ENCODE measurements around the gene SEPTIN10. TPM values are rescaled to one million over a fixed set of nuclear protein-coding genes. Genes with fewer than 3 reads are reported as not detected.

Gene SEPTIN10
- total and polyA plus RNA-seq, 2 experiments from 2014 or later, result 52.3 to 85.1 TPM

GRCh38 chr2:109531896-109532727 lies 81.7 kb downstream of the SEPTIN10 start (continued):
- no peak for TF ChIP-seq CREB1 (CRISPR knock-in tag; IDR thresholded peaks at IDR 0.05; ENCODE audit: low read depth)
- TF ChIP-seq ZNF331 (CRISPR knock-in tag; IDR thresholded peaks at IDR 0.05; ENCODE audit: low read depth), result no peak
- TF ChIP-seq ZNF114 (CRISPR knock-in tag; IDR thresholded peaks at IDR 0.05), result no peak
- TF ChIP-seq, protein P1, sequence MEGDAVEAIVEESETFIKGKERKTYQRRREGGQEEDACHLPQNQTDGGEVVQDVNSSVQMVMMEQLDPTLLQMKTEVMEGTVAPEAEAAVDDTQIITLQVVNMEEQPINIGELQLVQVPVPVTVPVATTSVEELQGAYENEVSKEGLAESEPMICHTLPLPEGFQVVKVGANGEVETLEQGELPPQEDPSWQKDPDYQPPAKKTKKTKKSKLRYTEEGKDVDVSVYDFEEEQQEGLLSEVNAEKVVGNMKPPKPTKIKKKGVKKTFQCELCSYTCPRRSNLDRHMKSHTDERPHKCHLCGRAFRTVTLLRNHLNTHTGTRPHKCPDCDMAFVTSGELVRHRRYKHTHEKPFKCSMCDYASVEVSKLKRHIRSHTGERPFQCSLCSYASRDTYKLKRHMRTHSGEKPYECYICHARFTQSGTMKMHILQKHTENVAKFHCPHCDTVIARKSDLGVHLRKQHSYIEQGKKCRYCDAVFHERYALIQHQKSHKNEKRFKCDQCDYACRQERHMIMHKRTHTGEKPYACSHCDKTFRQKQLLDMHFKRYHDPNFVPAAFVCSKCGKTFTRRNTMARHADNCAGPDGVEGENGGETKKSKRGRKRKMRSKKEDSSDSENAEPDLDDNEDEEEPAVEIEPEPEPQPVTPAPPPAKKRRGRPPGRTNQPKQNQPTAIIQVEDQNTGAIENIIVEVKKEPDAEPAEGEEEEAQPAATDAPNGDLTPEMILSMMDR (conservative IDR thresholded peaks at IDR 0.05; ENCODE audit: low read depth in 2 of 2), result no peak
- TF ChIP-seq, protein P2, sequence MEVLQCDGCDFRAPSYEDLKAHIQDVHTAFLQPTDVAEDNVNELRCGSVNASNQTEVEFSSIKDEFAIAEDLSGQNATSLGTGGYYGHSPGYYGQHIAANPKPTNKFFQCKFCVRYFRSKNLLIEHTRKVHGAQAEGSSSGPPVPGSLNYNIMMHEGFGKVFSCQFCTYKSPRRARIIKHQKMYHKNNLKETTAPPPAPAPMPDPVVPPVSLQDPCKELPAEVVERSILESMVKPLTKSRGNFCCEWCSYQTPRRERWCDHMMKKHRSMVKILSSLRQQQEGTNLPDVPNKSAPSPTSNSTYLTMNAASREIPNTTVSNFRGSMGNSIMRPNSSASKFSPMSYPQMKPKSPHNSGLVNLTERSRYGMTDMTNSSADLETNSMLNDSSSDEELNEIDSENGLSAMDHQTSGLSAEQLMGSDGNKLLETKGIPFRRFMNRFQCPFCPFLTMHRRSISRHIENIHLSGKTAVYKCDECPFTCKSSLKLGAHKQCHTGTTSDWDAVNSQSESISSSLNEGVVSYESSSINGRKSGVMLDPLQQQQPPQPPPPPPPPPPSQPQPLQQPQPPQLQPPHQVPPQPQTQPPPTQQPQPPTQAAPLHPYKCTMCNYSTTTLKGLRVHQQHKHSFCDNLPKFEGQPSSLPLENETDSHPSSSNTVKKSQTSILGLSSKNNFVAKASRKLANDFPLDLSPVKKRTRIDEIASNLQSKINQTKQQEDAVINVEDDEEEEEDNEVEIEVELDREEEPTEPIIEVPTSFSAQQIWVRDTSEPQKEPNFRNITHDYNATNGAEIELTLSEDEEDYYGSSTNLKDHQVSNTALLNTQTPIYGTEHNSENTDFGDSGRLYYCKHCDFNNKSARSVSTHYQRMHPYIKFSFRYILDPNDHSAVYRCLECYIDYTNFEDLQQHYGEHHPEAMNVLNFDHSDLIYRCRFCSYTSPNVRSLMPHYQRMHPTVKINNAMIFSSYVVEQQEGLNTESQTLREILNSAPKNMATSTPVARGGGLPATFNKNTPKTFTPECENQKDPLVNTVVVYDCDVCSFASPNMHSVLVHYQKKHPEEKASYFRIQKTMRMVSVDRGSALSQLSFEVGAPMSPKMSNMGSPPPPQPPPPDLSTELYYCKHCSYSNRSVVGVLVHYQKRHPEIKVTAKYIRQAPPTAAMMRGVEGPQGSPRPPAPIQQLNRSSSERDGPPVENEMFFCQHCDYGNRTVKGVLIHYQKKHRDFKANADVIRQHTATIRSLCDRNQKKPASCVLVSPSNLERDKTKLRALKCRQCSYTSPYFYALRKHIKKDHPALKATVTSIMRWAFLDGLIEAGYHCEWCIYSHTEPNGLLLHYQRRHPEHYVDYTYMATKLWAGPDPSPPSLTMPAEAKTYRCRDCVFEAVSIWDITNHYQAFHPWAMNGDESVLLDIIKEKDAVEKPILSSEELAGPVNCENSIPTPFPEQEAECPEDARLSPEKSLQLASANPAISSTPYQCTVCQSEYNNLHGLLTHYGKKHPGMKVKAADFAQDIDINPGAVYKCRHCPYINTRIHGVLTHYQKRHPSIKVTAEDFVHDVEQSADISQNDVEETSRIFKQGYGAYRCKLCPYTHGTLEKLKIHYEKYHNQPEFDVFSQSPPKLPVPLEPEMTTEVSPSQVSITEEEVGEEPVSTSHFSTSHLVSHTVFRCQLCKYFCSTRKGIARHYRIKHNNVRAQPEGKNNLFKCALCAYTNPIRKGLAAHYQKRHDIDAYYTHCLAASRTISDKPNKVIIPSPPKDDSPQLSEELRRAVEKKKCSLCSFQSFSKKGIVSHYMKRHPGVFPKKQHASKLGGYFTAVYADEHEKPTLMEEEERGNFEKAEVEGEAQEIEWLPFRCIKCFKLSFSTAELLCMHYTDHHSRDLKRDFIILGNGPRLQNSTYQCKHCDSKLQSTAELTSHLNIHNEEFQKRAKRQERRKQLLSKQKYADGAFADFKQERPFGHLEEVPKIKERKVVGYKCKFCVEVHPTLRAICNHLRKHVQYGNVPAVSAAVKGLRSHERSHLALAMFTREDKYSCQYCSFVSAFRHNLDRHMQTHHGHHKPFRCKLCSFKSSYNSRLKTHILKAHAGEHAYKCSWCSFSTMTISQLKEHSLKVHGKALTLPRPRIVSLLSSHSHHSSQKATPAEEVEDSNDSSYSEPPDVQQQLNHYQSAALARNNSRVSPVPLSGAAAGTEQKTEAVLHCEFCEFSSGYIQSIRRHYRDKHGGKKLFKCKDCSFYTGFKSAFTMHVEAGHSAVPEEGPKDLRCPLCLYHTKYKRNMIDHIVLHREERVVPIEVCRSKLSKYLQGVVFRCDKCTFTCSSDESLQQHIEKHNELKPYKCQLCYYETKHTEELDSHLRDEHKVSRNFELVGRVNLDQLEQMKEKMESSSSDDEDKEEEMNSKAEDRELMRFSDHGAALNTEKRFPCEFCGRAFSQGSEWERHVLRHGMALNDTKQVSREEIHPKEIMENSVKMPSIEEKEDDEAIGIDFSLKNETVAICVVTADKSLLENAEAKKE (CRISPR knock-in tag; IDR thresholded peaks at IDR 0.05), result no peak
- no peak for TF ChIP-seq NANOG (IDR thresholded peaks at IDR 0.05; ENCODE audit: borderline replicate concordance)

DNA sequence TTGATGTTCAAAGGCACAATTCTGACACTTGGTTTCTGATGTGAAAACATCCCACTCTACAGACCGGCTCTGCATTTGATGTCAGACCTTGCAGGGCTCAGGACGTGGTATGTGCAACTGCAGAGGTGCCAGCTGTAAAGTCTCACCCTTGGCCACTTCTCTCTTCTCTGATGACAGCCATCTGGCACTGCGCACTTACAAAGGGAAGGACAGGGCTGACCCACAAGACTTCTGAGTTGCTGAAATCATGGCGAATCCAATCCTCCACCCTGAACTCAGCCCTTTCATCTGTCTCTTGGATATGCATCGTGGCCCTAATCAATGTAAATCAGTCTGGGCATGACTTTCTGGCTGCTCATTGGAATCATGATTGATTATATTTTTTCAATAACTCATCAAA lies 82.5 kb downstream of the SEPTIN10 start:
- Histone ChIP-seq H3K27me3 (ENCODE audit: insufficient read depth) (no peaks in the 10 kb centered on the region), H4K20me1 (replicated peaks; ENCODE audit: insufficient read depth) (no peaks in the 10 kb centered on the region), H3K27ac (ENCODE audit: low read depth) (no peak overlapping the region), H3F3A (replicated peaks; ENCODE audit: low read depth) (no peaks in the 10 kb centered on the region), H3K79me2 (replicated peaks; ENCODE audit: insufficient read depth) (no peaks in the 10 kb centered on the region), H3K9me2 (ENCODE audit: insufficient read depth) (no peaks in the 10 kb centered on the region), H3K4me2 (no peak overlapping the region), H3K4me3 (no peak overlapping the region), H2AFZ (no peak overlapping the region), H3K4me1 (ENCODE audit: insufficient read depth) (no peaks in the 10 kb centered on the region), H3K36me3 (ENCODE audit: insufficient read depth) (no peaks in the 10 kb centered on the region)
- Mint-ChIP-seq H3K4me3 (no peak overlapping the region), H3K9me3 (peaks cover 4% of the 10 kb centered on the region), H3K4me1 (peaks cover 5% of the 10 kb centered on the region; the same call in 1 of the 3 replicates), H3K36me3 (ENCODE audit: low read depth) (no peaks in the 10 kb centered on the region), H3K27me3 (ENCODE audit: insufficient read depth, low read depth, poor library complexity) (peaks cover 7% of the 10 kb centered on the region), H3K27ac (no peak overlapping the region)
- ATAC-seq, result no peak
- no peak for DNase-seq (ENCODE audit: low spot score)
- TF ChIP-seq ETS1 (IDR thresholded peaks at IDR 0.05), result no peak
- no peak for TF ChIP-seq ZNF331 (CRISPR knock-in tag; IDR thresholded peaks at IDR 0.05; ENCODE audit: low read depth)
- no peak for TF ChIP-seq EZH2phosphoT487 (IDR thresholded peaks at IDR 0.05; ENCODE audit: unreplicated experiment)
- TF ChIP-seq, protein P1 (conservative IDR thresholded peaks at IDR 0.05; ENCODE audit: low read depth in 2 of 2), result no peak
- TF ChIP-seq ZNF114 (CRISPR knock-in tag; IDR thresholded peaks at IDR 0.05), result no peak
